Measurements from ENCODE around the gene VRK3. TPM values are rescaled to one million over a fixed set of nuclear protein-coding genes. Genes with fewer than 3 reads are reported as not detected.

The VRK3 gene
- total and polyA plus RNA-seq, 12 donors, result 15.1 to 34.9 (median 23.6) TPM

GRCh38 chr19:49933643-49934042 is 91.5 kb downstream of the VRK3 start:
- WGBS, 2 donors, result 88 to 90% methylated on average over 8 of the region's 8 CpGs
- no peak for DNase-seq
- Histone ChIP-seq H3K4me3 (no peak overlapping the region), H3K9me3 (no peaks in the 10 kb centered on the region), H3K4me1 (peaks cover 0 to 23% (median 7%) of the 10 kb centered on the region in 9 donors), H3K36me3 (peaks cover 0 to 13% (median 0%) of the 10 kb centered on the region in 9 donors), H3K27me3 (peaks cover 0 to 3% (median 0%) of the 10 kb centered on the region in 7 donors), H3K27ac (no peak overlapping the region)
- intact Hi-C loops (cut with DNase I), result loop anchor here in 2 of 10 donors (10.0 kb wide), 2 partner anchors 51 to 201 kb away; no protein-coding TSS in a partner anchor
- no peak for TF ChIP-seq CTCF (IDR thresholded peaks at IDR 0.05)
- no peak for ATAC-seq

- H3K36me3 ChIP-seq, result peaks cover 0 to 17% (median 0%) of the 10 kb centered on the region in 9 donors
- WGBS, 2 donors, result 92 to 93% methylated on average over 21 to 25 of the region's 25 CpGs
- DNase-seq (no peak), ATAC-seq (no peak)
- H3K4me1 ChIP-seq, result peaks cover 3 to 28% (median 12%) of the 10 kb centered on the region in 9 donors
- intact Hi-C loops (cut with DNase I), result loop anchor here in 2 of 10 donors (10.0 kb wide), 2 partner anchors 52 to 202 kb away; no protein-coding TSS in a partner anchor
- H3K4me3 ChIP-seq, result no peak overlapping the region
- H3K27me3 ChIP-seq, result no peaks in the 10 kb centered on the region
- no peak for TF ChIP-seq CTCF (IDR thresholded peaks at IDR 0.05)
- H3K27ac ChIP-seq, result no peak overlapping the region
- no peaks in the 10 kb centered on the region for H3K9me3 ChIP-seq
Observed at GRCh38 chr19:49932731-49933131, 92.4 kb downstream of the VRK3 start.

- 96 to 97% methylated on average over 5 of the region's 5 CpGs for WGBS, 2 donors
- ATAC-seq, result no peak
- Histone ChIP-seq H3K27me3 (no peaks in the 10 kb centered on the region), H3K9me3 (no peaks in the 10 kb centered on the region), H3K36me3 (peaks cover 0 to 24% (median 0%) of the 10 kb centered on the region in 9 donors), H3K4me1 (peaks cover 4 to 32% (median 16%) of the 10 kb centered on the region in 9 donors), H3K27ac (no peak overlapping the region), H3K4me3 (no peak overlapping the region)
- no peak for TF ChIP-seq CTCF (IDR thresholded peaks at IDR 0.05)
- intact Hi-C loops (cut with DNase I), result loop anchor here in 2 of 10 donors (10.0 kb wide), 2 partner anchors 53 to 203 kb away; no protein-coding TSS in a partner anchor
- DNase-seq, result no peak
Observed at GRCh38 chr19:49932041-49932451, 93.1 kb downstream of the VRK3 start.

- Histone ChIP-seq H3K36me3 (peaks cover 0 to 30% (median 0%) of the 10 kb centered on the region in 9 donors), H3K4me3 (no peak overlapping the region), H3K4me1 (peaks cover 4 to 38% (median 21%) of the 10 kb centered on the region in 9 donors), H3K27ac (peak overlapping the region in 2 of 10 donors; percentile 92 to 95), H3K9me3 (no peaks in the 10 kb centered on the region), H3K27me3 (no peaks in the 10 kb centered on the region)
- intact Hi-C loops (cut with DNase I), result loop anchor here in 3 of 10 donors (2.0 to 10.0 kb wide), 3 partner anchors 53 to 203 kb away; partner anchors contain the start of genes AKT1S1 (in 1 of the 3) and TBC1D17 (in 1 of the 3)
- TF ChIP-seq CTCF (IDR thresholded peaks at IDR 0.05), result no peak
- WGBS, 2 donors, result 96 to 97% methylated on average over 7 of the region's 7 CpGs
- ATAC-seq (no peak), DNase-seq (no peak)
Observed at GRCh38 chr19:49931293-49932040, 93.7 kb downstream of the VRK3 start.
